Measurements from ENCODE around the gene TRIM27. TPM values are rescaled to one million over a fixed set of nuclear protein-coding genes. Genes with fewer than 3 reads are reported as not detected.
"Not testable (repeated sequence)": the region's sequence is repeated elsewhere in the genome, so short reads cannot be mapped to it uniquely, and the experiment has no call there.

Gene TRIM27
- total RNA-seq, 1 donor from 2014 or later = 82.8 TPM

DNA sequence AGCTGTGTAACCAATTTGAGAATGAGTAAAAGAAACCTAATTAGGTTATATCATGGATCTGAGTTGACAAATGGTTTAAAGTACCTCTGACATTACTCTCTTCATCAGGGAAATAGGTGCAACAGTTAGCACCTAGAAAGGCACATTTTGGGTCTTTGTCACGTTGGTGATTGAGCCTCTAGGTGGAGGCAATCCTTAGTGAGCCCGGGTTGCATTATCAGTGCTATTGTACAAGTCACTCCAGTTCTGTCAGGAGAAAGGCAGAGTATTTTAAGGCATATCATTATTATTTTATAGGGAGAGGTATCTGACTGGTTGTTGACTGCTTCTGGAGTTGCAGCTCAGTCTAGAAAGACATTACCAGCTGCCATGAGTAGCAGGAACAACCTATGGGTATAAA lies 54.9 kb downstream of the TRIM27 start:
- TF ChIP-seq CTCF (IDR thresholded peaks at IDR 0.05; ENCODE audit: unreplicated experiment) = no peak
- H3K27ac Mint-ChIP-seq (ENCODE audit: unreplicated experiment) = no peak overlapping the region

GRCh38 chr6:28867086-28867409 lies 56.7 kb downstream of the TRIM27 start:
- Mint-ChIP-seq H3K27ac (ENCODE audit: unreplicated experiment) (peak overlapping the region; percentile 13), H3K36me3 (ENCODE audit: low read depth, unreplicated experiment) (peaks cover 6% of the 10 kb centered on the region), H3K9me3 (ENCODE audit: unreplicated experiment) (no peaks in the 10 kb centered on the region), H3K4me3 (ENCODE audit: unreplicated experiment) (peak overlapping the region; percentile 86), H3K4me1 (ENCODE audit: unreplicated experiment) (peaks cover 15% of the 10 kb centered on the region), H3K27me3 (ENCODE audit: unreplicated experiment) (peaks cover 17% of the 10 kb centered on the region)
- no peak for TF ChIP-seq CTCF (IDR thresholded peaks at IDR 0.05; ENCODE audit: unreplicated experiment)
- DNase-seq (ENCODE audit: low spot score) = no peak

More for the DNA sequence above, 54.9 kb downstream of the TRIM27 start:
- peaks cover 8% of the 10 kb centered on the region for H3K4me1 Mint-ChIP-seq (ENCODE audit: unreplicated experiment)
- H3K9me3 Mint-ChIP-seq (ENCODE audit: unreplicated experiment) = no peaks in the 10 kb centered on the region
- H3K4me3 Mint-ChIP-seq (ENCODE audit: unreplicated experiment) = no peak overlapping the region
- peaks cover under 1% of the 10 kb centered on the region for H3K36me3 Mint-ChIP-seq (ENCODE audit: low read depth, unreplicated experiment)
- DNase-seq (ENCODE audit: low spot score) = no peak
- peaks cover 7% of the 10 kb centered on the region for H3K27me3 Mint-ChIP-seq (ENCODE audit: unreplicated experiment)

DNA sequence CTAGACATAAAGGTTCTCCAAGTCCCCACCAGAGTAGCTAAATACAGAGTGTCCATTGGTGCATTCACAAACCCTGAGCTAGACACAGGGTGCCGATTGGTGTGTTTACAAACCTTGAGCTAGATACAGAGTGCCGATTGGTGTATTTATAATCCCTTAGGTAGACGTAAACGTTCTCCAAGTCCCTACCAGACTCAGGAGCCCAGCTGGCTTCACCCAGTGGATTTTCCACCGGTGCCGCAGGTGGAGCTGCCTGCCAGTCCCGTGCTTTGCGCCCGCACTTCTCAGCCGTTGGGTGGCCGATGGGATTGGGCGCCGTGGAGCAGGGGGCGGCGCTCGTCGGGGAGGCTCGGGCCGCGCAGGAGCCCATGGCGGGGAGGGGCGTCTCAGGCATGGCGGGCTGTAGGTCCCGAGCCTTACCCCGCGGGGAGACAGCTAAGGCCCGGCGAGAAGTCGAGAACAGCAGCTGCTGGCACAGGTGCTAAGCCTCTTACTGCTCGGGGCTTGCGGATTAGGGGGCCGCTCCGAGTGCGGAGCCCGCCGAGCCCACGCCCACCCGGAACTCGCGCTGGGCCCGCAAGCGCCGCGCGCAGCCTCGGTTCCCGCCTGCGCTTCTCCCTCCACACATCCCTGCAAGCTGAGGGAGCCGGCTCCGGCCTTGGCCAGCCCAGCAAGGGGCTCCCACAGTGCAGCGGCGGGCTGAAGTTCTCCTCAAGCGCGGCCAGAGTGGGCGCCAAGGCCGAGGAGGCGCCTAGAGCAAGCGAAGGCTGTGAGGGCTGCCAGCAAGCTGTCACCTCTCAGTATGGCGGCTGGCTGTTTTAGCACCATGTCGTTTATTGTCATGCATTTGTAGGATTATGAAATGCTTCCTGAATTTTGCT lies 57.3 kb downstream of the TRIM27 start:
- not testable (repeated sequence) for H3K36me3 Mint-ChIP-seq (ENCODE audit: low read depth, unreplicated experiment); H3K9me3 Mint-ChIP-seq (ENCODE audit: unreplicated experiment); H3K27ac Mint-ChIP-seq (ENCODE audit: unreplicated experiment)
- Mint-ChIP-seq H3K4me3 (ENCODE audit: unreplicated experiment) (peak overlapping the region; percentile 86), H3K27me3 (ENCODE audit: unreplicated experiment) (peaks cover 17% of the 10 kb centered on the region), H3K4me1 (ENCODE audit: unreplicated experiment) (peaks cover 15% of the 10 kb centered on the region)
- DNase-seq (ENCODE audit: low spot score) = peak; percentile 65

GRCh38 chr6:28865401-28866204 lies 58.2 kb downstream of the TRIM27 start:
- Mint-ChIP-seq H3K4me3 (ENCODE audit: unreplicated experiment) (peak overlapping the region; percentile 83), H3K9me3 (ENCODE audit: unreplicated experiment) (no peaks in the 10 kb centered on the region), H3K27ac (ENCODE audit: unreplicated experiment) (no peak overlapping the region), H3K27me3 (ENCODE audit: unreplicated experiment) (peaks cover 17% of the 10 kb centered on the region), H3K4me1 (ENCODE audit: unreplicated experiment) (peaks cover 15% of the 10 kb centered on the region), H3K36me3 (ENCODE audit: low read depth, unreplicated experiment) (peaks cover 6% of the 10 kb centered on the region)
- no peak for TF ChIP-seq CTCF (IDR thresholded peaks at IDR 0.05; ENCODE audit: unreplicated experiment)
- no peak for DNase-seq (ENCODE audit: low spot score)

GRCh38 chr6:28864326-28864923 lies 59.4 kb downstream of the TRIM27 start:
- Mint-ChIP-seq H3K27me3 (ENCODE audit: unreplicated experiment) (peaks cover 17% of the 10 kb centered on the region), H3K9me3 (ENCODE audit: unreplicated experiment) (no peaks in the 10 kb centered on the region), H3K4me1 (ENCODE audit: unreplicated experiment) (peaks cover 15% of the 10 kb centered on the region), H3K4me3 (ENCODE audit: unreplicated experiment) (peak overlapping the region; percentile 94), H3K27ac (ENCODE audit: unreplicated experiment) (peak overlapping the region; percentile 86), H3K36me3 (ENCODE audit: low read depth, unreplicated experiment) (peaks cover 6% of the 10 kb centered on the region)
- no peak for TF ChIP-seq CTCF (IDR thresholded peaks at IDR 0.05; ENCODE audit: unreplicated experiment)
- no peak for DNase-seq (ENCODE audit: low spot score)
